Kidney (tissue), 14 donors: ENCODE data around the gene MGAT4A. TPM values are rescaled to one million over a fixed set of nuclear protein-coding genes. Genes with fewer than 3 reads are reported as not detected.

Source experiments
- DNase-seq, 5 donors: peaks; one replicate each; pipeline ENCODE4 v3.0.0-alpha.2; 2013 to 2020
- FAIRE-seq: peaks from 2 replicates; lab custom pipeline; 2012; peaks lifted over from hg19 to GRCh38; lab: Jason Lieb, UNC
- H3K27ac ChIP-seq, 2 donors: one replicate each; pipeline ENCODE4 v1.7.0; 2013; ENCODE audit warnings: low read depth in 2 of 2, low read length in 2 of 2, inconsistent platforms in 1 of 2
- H3K27me3 ChIP-seq: one replicate; pipeline ENCODE4 v1.7.1; 2013; ENCODE audit warnings: low read length, inconsistent platforms; ENCODE audit not compliant: control insufficient read depth, insufficient read depth
- H3K36me3 ChIP-seq, 3 donors: one replicate each; pipeline versions ENCODE4 v1.7.0 to v1.7.1; 2013; ENCODE audit warnings: low read length in 3 of 3, control low read depth in 1 of 3, inconsistent platforms in 1 of 3; ENCODE audit not compliant: insufficient read depth in 3 of 3, control insufficient read depth in 2 of 3
- H3K4me1 ChIP-seq, 3 donors: one replicate each; pipeline versions ENCODE4 v1.7.0 to v1.7.1; 2013; ENCODE audit warnings: low read length in 3 of 3, inconsistent platforms in 1 of 3, low read depth in 1 of 3; ENCODE audit not compliant: control insufficient read depth in 2 of 3, insufficient read depth in 2 of 3
- H3K4me3 ChIP-seq, 3 donors: one replicate each; pipeline versions ENCODE4 v1.7.0 to v1.8.1; 2013; ENCODE audit warnings: low read length in 3 of 3, control low read depth in 1 of 3, inconsistent platforms in 1 of 3
- H3K9ac ChIP-seq, 3 donors: one replicate each; pipeline versions ENCODE4 v1.7.0 to v1.7.1; 2013; ENCODE audit warnings: low read length in 3 of 3, control low read depth in 1 of 3, inconsistent platforms in 1 of 3
- H3K9me3 ChIP-seq, 3 donors: one replicate each; pipeline versions ENCODE4 v1.7.0 to v1.7.1; 2013; ENCODE audit warnings: low read length in 3 of 3, control low read depth in 1 of 3, inconsistent platforms in 1 of 3; ENCODE audit not compliant: control insufficient read depth in 2 of 3, insufficient read depth in 1 of 3
- CTCF ChIP-seq: IDR thresholded peaks from 3 replicates; pipeline ENCODE4 v1.5.1; 2012; ENCODE audit warnings: mild to moderate bottlenecking, moderate library complexity, borderline replicate concordance; ENCODE audit not compliant: insufficient read depth; ENCODE audit errors: extremely low read depth
- intact Hi-C: fragments of 100-400 bp; cut with DNase I; formaldehyde crosslinking; loops from one replicate; pipeline ENCODE4 v1.11.1; 2022
- polyA plus RNA-seq: library from polyadenylated mRNA; stranded (reverse); fragments of 350-450 nt; fragmentation: Illumina TruSeq; extraction: RNeasy Lipid Tissue Mini Kit (QIAGEN cat#74804); gene quantifications from one replicate; pipeline ENCODE4 v1.2.3, GENCODE V29; 2014; ENCODE audit warnings: low read depth, low replicate concordance; ENCODE audit not compliant: insufficient read depth
- total RNA-seq: library from RNA; stranded (reverse); fragmentation: NEBNext Ultra II Directional; extraction: Animal tissue kit (Norgen Biotek cat#: 25700); gene quantifications from one replicate; pipeline ENCODE4 v1.2.1, GENCODE V29; 2021
- donor health status: control.
- donor health status: control.
- donor health status: control.
- donor health status: control.
- donor health status: control.
- donor health status: DM: yes; HTN: yes; CAD: no.
- donor health status: Normal renal cell carcinoma (clear cell type).

Gene MGAT4A
- total and polyA plus RNA-seq, 2 donors from 2014 or later = 23.5 to 101 TPM

GRCh38 chr2:98720286-98720685 is 10.6 kb downstream of the MGAT4A start:
- peaks cover 0 to 8% (median 0%) of the 10 kb centered on the region in 3 donors for H3K4me1 ChIP-seq
- H3K36me3 ChIP-seq = peaks cover 0 to 7% (median 4%) of the 10 kb centered on the region in 3 donors
- no peak overlapping the region for H3K9ac ChIP-seq
- no peak overlapping the region for H3K27ac ChIP-seq
- no peak for TF ChIP-seq CTCF
- H3K4me3 ChIP-seq = no peak overlapping the region
- DNase-seq = no peak
- no peaks in the 10 kb centered on the region for H3K27me3 ChIP-seq
- no peak for FAIRE-seq
- intact Hi-C loops = no loop called here
- peaks cover 0 to 7% (median 0%) of the 10 kb centered on the region in 3 donors for H3K9me3 ChIP-seq

GRCh38 chr2:98717621-98718020 is 13.3 kb downstream of the MGAT4A start:
- H3K36me3 ChIP-seq = peaks cover 0 to 7% (median 4%) of the 10 kb centered on the region in 3 donors
- no peak overlapping the region for H3K27ac ChIP-seq
- no peak overlapping the region for H3K9ac ChIP-seq
- no peaks in the 10 kb centered on the region for H3K27me3 ChIP-seq
- H3K4me1 ChIP-seq = no peaks in the 10 kb centered on the region
- FAIRE-seq (no peak), DNase-seq (no peak)
- no peak overlapping the region for H3K4me3 ChIP-seq
- H3K9me3 ChIP-seq = peaks cover 0 to 7% (median 0%) of the 10 kb centered on the region in 3 donors
- TF ChIP-seq CTCF = no peak
- intact Hi-C loops = no loop called here

- FAIRE-seq = no peak
- intact Hi-C loops = no loop called here
- H3K27me3 ChIP-seq = no peaks in the 10 kb centered on the region
Observed at GRCh38 chr2:98716786-98717185, 14.1 kb downstream of the MGAT4A start.

More at GRCh38 chr2:98716786-98717185, 14.1 kb downstream of the MGAT4A start:
- no peak for TF ChIP-seq CTCF
- Histone ChIP-seq H3K4me1 (peaks cover 0 to 2% (median 0%) of the 10 kb centered on the region in 3 donors), H3K27ac (no peak overlapping the region), H3K9me3 (peaks cover 0 to 7% (median 0%) of the 10 kb centered on the region in 3 donors), H3K36me3 (peaks cover 0 to 7% (median 2%) of the 10 kb centered on the region in 3 donors), H3K9ac (no peak overlapping the region), H3K4me3 (no peak overlapping the region)
- DNase-seq = no peak
